ENCODE results near the gene TMEM80.

DNA sequence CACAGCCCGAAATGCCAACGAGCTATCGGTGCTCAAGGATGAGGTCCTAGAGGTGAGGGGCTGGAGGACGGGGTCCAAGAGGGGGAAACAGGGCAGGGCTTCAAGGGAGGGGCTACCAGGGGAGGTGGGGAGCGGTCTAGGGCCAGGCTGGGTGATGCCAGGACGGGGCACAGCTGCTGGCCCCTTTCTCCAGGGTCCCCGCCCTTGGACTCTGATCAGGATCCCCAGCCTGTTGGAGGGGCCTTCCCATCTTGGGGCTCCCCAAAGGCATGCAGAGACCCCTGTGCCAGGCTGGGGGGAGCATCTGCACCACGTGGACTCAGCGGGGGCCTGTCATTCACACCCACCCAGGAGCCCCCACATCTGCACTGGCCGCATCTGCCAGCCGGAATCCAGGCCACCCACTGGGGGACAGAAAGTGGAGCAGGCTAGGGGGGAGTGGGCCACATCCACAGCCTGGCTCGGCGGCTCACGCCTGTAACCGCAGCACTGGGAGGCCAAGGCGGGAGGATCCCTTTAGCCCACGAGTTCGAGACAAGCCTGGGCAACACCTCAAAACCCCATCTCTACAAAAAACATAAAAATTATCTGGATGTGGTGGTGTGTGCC is 29.3 kb downstream of the TMEM80 start:
- TF ChIP-seq, protein P1, sequence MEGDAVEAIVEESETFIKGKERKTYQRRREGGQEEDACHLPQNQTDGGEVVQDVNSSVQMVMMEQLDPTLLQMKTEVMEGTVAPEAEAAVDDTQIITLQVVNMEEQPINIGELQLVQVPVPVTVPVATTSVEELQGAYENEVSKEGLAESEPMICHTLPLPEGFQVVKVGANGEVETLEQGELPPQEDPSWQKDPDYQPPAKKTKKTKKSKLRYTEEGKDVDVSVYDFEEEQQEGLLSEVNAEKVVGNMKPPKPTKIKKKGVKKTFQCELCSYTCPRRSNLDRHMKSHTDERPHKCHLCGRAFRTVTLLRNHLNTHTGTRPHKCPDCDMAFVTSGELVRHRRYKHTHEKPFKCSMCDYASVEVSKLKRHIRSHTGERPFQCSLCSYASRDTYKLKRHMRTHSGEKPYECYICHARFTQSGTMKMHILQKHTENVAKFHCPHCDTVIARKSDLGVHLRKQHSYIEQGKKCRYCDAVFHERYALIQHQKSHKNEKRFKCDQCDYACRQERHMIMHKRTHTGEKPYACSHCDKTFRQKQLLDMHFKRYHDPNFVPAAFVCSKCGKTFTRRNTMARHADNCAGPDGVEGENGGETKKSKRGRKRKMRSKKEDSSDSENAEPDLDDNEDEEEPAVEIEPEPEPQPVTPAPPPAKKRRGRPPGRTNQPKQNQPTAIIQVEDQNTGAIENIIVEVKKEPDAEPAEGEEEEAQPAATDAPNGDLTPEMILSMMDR (IDR thresholded peaks at IDR 0.05), result no peak
- TF ChIP-seq POLR2A (IDR thresholded peaks at IDR 0.05) (no peak), POLR2AphosphoS5 (IDR thresholded peaks at IDR 0.05; ENCODE audit: insufficient read depth in 1 of 2, low read depth in 1 of 2) (no peak)

Data from vagina (tissue), 2 donors.